GM12892 (cell line): ENCODE results near the gene MOCOS.

Experiments
- POLR2A ChIP-seq: IDR thresholded peaks from 2 replicates; pipeline ENCODE4 v1.6.1; 2011; ENCODE audit warnings: low read depth, low read length, control low read depth
- POLR2AphosphoS5 ChIP-seq: IDR thresholded peaks from 2 replicates; pipeline ENCODE4 v1.6.1; 2011; ENCODE audit warnings: low read depth, low read length, control low read depth

GRCh38 chr18:36295880-36296301 is 108.6 kb downstream of the MOCOS start:
- no peak for TF ChIP-seq POLR2A
- TF ChIP-seq POLR2AphosphoS5 = no peak
